Measurements from ENCODE around the gene SSTR5.

GRCh38 chr16:1101133-1101532 lies 28.6 kb downstream of the SSTR5 start:
- TF ChIP-seq CTCF (IDR thresholded peaks at IDR 0.05): no peak
- TF ChIP-seq EZH2 (IDR thresholded peaks at IDR 0.05; ENCODE audit: borderline replicate concordance, insufficient read depth, low read depth, low read length, poor library complexity, severe bottlenecking): no peak

All from B cell (primary cell).